Thyroid gland (tissue), 4 donors: Measurements from ENCODE around the gene MYEOV. TPM values are rescaled to one million over a fixed set of nuclear protein-coding genes. Genes with fewer than 3 reads are reported as not detected.

ENCODE experiments used
- DNase-seq, 2 donors: peaks; one replicate each; pipeline ENCODE4 v3.0.0-alpha.2; 2019
- H3K27ac ChIP-seq, 3 donors: fragments of 200-600 bp; sonication (generic); 1 replicate in 2 of 3; 2 replicates in 1 of 3; pipeline ENCODE4 v1.5.1; 2016 to 2019; ENCODE audit warnings: mild to moderate bottlenecking in 1 of 3, moderate library complexity in 1 of 3
- H3K27me3 ChIP-seq: fragments of 200-600 bp; sonication (generic); one replicate; pipeline ENCODE4 v1.5.1; 2019
- H3K36me3 ChIP-seq, 2 donors: fragments of 200-600 bp; sonication (generic); one replicate each; pipeline ENCODE4 v1.5.1; 2016 to 2019
- H3K4me1 ChIP-seq, 2 donors: fragments of 200-600 bp; sonication (generic); one replicate each; pipeline ENCODE4 v1.5.1; 2017 to 2019
- H3K4me3 ChIP-seq, 3 donors: fragments of 200-600 bp; sonication (generic); replicated peaks in 1 of 3; 1 replicate in 2 of 3; 2 replicates in 1 of 3; pipeline ENCODE4 v1.5.1; 2016; ENCODE audit warnings: mild to moderate bottlenecking in 1 of 3
- H3K9me3 ChIP-seq: fragments of 200-600 bp; sonication (generic); one replicate; pipeline ENCODE4 v1.5.1; 2017
- POLR2A ChIP-seq, 2 donors: fragments of 450-650 bp; IDR thresholded peaks; one replicate each; pipeline ENCODE4 v1.6.1; 2017; ENCODE audit warnings: antibody characterized with exemption in 2 of 2, mild to moderate bottlenecking in 2 of 2, moderate library complexity in 1 of 2
- WGBS, 2 donors: methylation state at CpG; one replicate each; pipeline ENCODE4 v1.1.5; 2017; 5-methylcytosine and 5-hydroxymethylcytosine counted together
- intact Hi-C: fragments of 100-400 bp; cut with DNase I; formaldehyde crosslinking; loops from one replicate; pipeline ENCODE4 v1.15.1; 2023
- total RNA-seq, 4 donors: library from RNA; depleted of rRNA; stranded (reverse); fragments of >200 nt; gene quantifications; one replicate each; pipeline ENCODE4 v1.2.3, GENCODE V29; 2016
- TF ChIP-seq, protein P1 (sequence below), 6 experiments: fragments of 200-600 bp in 3 of 6; fragments of 450-650 bp in 3 of 6; sonication (generic) in 3 of 6; IDR thresholded peaks; one replicate each; pipeline ENCODE4 v1.5.1; 2016 to 2019; ENCODE audit warnings: antibody characterized with exemption in 6 of 6, mild to moderate bottlenecking in 2 of 6, inconsistent platforms in 1 of 6, moderate library complexity in 1 of 6

The MYEOV gene
- total RNA-seq, 4 donors from 2014 or later, result 0.42 to 2.6 (median 0.68) TPM; not detected in 1

DNA sequence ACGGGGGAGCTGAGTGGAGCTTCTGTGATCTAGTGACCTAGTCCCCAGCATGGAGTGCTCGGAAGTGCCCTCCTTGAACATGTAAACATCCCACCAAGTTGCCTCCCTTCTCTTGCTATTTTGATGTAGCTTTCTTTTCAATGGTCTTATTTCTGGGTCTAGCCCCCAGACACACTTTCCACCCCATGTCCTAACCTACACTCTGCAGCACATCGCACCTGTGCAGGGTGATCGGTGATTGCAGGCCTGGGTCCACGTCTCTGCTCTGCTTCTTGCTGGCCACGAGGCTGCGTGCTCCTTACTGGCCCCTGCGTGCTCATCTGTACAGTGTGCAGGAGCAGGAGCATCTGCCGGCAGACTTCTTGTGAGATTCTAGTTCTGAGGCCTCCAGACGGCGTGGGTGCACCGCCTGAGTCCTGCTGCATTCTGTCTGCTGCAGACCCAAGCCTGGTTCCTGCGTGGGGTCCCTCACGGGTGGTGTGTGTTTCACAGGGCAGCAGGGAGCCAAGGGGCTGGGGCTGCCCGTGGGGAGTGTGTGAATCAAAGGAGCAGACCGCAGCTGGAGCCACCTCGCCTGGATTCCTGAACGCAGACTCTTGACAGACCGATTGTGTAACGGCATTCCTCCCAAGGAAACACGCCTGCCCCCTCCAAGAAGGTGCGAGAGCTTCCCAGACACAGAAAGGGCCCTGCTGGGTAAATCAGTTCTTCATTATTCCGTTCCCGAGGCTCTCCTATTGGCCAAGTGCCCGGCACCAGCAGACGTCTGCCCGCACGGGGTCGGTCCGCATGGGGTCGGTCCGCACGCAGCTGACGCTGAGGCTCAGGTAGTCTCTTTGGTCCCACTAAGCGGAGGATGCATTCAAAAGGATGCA, 44.4 kb upstream of the MYEOV start:
- no peaks in the 10 kb centered on the region for H3K4me1 ChIP-seq
- DNase-seq, result peak; percentile 11 to 28
- WGBS, 2 donors, result 52 to 72% methylated on average over 22 to 29 of the region's 35 CpGs
- H3K36me3 ChIP-seq, result no peaks in the 10 kb centered on the region
- TF ChIP-seq POLR2A (IDR thresholded peaks at IDR 0.05), result no peak
- TF ChIP-seq, protein P1, sequence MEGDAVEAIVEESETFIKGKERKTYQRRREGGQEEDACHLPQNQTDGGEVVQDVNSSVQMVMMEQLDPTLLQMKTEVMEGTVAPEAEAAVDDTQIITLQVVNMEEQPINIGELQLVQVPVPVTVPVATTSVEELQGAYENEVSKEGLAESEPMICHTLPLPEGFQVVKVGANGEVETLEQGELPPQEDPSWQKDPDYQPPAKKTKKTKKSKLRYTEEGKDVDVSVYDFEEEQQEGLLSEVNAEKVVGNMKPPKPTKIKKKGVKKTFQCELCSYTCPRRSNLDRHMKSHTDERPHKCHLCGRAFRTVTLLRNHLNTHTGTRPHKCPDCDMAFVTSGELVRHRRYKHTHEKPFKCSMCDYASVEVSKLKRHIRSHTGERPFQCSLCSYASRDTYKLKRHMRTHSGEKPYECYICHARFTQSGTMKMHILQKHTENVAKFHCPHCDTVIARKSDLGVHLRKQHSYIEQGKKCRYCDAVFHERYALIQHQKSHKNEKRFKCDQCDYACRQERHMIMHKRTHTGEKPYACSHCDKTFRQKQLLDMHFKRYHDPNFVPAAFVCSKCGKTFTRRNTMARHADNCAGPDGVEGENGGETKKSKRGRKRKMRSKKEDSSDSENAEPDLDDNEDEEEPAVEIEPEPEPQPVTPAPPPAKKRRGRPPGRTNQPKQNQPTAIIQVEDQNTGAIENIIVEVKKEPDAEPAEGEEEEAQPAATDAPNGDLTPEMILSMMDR (IDR thresholded peaks at IDR 0.05), result no peak
- H3K4me3 ChIP-seq, result no peak overlapping the region
- intact Hi-C loops, result no loop called here
- no peaks in the 10 kb centered on the region for H3K9me3 ChIP-seq
- H3K27ac ChIP-seq, result no peak overlapping the region
- H3K27me3 ChIP-seq, result no peaks in the 10 kb centered on the region

DNA sequence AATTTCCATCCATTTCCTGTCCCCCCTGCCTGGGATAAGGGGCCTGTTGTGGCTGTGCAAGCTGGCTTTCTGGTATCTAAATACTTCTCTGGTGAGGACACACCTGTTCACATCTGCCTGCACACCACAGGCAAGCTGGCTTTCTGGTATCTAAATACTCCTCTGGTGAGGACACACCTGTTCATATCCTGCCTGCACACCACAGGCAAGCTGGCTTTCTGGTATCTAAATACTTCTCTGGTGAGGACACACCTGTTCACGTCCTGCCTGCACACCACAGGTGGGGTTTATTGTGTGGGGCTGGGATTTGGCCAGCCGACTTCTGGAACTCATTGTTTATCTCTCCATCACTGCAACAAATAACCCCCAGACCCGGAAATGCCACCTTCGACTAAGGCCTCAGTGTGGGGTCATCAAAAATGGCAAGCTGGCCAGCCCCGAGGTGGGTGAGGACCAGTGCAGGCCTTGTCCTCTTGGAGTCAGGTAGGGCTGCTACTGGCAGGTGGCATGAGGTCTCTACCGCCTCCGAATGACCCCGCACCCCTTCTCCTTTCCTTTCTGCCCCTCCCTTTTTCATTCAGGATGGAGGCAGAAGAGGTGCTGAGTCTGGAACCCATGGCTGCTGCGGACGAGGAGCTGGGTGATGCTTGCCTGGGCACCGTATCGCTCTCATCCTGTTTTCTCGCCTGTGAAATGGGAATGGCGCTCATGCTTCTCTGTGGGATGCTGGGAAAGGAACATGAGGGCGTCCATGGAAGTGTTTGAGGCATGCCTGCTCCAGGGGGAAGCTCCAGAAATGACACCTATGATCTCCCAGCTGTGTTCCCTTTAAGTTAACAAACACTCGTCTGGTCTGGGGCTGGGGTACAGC, 43.5 kb upstream of the MYEOV start:
- TF ChIP-seq POLR2A (IDR thresholded peaks at IDR 0.05), result no peak
- TF ChIP-seq, protein P1 (IDR thresholded peaks at IDR 0.05), result no peak
- no peaks in the 10 kb centered on the region for H3K4me1 ChIP-seq
- no peaks in the 10 kb centered on the region for H3K27me3 ChIP-seq
- no peak overlapping the region for H3K27ac ChIP-seq
- intact Hi-C loops, result no loop called here
- 90 to 91% methylated on average over 12 to 16 of the region's 16 CpGs for WGBS, 2 donors
- no peaks in the 10 kb centered on the region for H3K36me3 ChIP-seq
- H3K4me3 ChIP-seq, result no peak overlapping the region
- DNase-seq, result no peak
- no peaks in the 10 kb centered on the region for H3K9me3 ChIP-seq

DNA sequence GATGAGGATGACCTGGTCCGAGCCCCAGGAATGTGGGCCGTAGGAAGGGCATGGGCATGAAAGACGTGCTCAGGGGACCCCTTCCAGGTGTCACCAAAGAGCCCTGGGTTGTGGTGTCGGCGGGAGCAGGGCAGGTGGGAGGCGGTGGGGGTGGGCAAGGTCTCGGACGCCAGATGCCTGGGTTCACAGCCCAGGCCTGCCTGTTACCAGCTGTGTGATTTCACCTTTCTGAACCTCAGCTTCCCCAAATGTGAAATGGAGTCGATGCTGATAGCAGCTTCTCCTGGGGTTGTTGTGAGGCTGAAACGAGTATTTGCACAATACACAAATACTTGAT, 42.9 kb upstream of the MYEOV start:
- no peak for DNase-seq

DNA sequence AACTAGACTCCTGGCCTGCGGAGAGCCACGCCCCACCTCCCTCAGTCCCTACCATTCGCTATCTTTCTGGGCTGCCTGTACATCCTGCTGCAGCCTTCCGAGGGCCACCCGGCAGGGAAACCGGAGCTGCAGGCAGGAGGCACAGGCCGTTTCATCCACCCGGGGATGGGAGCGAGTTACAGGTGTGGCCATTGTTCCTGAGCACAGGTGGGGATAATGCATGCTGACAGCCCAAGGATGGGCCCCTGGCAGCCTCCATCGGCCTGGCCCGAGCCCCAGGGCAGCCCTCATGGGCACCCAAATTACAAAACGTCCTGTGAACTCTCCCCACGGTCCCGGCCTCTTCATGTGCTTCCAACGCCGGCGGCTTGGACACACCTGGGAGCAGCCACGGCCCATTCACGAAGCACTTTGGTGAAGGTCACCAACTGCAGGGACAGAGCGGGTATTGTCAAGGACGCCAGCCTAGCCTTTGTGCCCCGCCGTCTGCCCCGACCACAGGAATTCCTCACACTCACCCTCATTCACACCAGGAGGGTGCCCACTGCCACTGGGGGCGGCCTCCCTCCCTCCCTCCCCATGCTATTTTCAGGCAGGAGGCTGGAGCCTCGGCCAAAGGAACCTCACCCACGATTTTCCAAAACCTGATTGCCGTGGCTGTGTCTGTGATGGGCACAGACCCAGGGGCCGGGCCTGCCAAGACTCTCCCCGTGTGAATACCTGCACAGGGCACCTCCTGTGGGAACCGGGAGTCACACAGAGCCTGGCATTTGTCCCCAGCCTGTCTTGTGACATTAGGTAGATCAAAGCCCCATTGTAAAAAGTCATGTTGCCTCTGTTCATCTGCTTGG, 42.1 kb upstream of the MYEOV start:
- TF ChIP-seq POLR2A (IDR thresholded peaks at IDR 0.05), result no peak
- TF ChIP-seq, protein P1 (IDR thresholded peaks at IDR 0.05), result no peak
- Histone ChIP-seq H3K4me1 (no peaks in the 10 kb centered on the region), H3K27ac (no peak overlapping the region), H3K36me3 (no peaks in the 10 kb centered on the region), H3K27me3 (no peaks in the 10 kb centered on the region), H3K9me3 (no peaks in the 10 kb centered on the region), H3K4me3 (no peak overlapping the region)
- DNase-seq, result no peak
- WGBS, 2 donors, result 80 to 84% methylated on average over 21 to 30 of the region's 31 CpGs
- intact Hi-C loops, result no loop called here

More for the DNA sequence above, 42.9 kb upstream of the MYEOV start:
- TF ChIP-seq POLR2A (IDR thresholded peaks at IDR 0.05), result no peak
- TF ChIP-seq, protein P1 (IDR thresholded peaks at IDR 0.05), result no peak
- Histone ChIP-seq H3K27ac (no peak overlapping the region), H3K4me3 (no peak overlapping the region), H3K36me3 (no peaks in the 10 kb centered on the region), H3K4me1 (no peaks in the 10 kb centered on the region), H3K9me3 (no peaks in the 10 kb centered on the region), H3K27me3 (no peaks in the 10 kb centered on the region)
- 88 to 92% methylated on average over 10 of the region's 10 CpGs for WGBS, 2 donors
- intact Hi-C loops, result no loop called here
